ENCODE measurements around the gene SPINK4. TPM values are rescaled to one million over a fixed set of nuclear protein-coding genes. Genes with fewer than 3 reads are reported as not detected.

The SPINK4 gene
- total RNA-seq, 2 donors from 2014 or later, result not detected

DNA sequence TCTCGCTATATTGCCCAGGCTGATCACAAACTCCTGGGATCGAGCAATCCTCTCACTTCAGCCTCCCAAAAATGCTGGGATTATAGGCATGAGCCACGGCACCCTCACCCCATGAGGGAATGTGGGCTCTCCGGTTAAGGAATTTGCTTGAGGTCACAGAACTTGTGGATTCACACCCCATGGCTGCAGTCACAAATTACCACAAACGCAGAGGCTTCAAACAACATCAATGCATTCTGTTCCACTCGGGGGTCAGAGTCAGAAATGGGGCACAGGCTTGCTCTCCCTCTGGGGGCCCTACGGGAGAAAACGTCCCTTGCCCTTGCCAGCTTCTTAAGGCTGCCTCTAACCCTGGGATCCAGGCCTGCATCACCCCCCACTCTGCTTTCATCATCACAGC lies 12.2 kb upstream of the SPINK4 start:
- intact Hi-C loops (cut with DNase I), result no loop called here
- WGBS, 2 donors, result 63 to 82% methylated on average over 8 of the region's 8 CpGs
- TF ChIP-seq CTCF (IDR thresholded peaks at IDR 0.05) (no peak), POLR2A (IDR thresholded peaks at IDR 0.05) (no peak)
- H3K4me1 ChIP-seq, result peaks cover 10% of the 10 kb centered on the region
- no peaks in the 10 kb centered on the region for H3K9me3 ChIP-seq
- no peak for DNase-seq
- no peaks in the 10 kb centered on the region for H3K27me3 ChIP-seq
- H3K36me3 ChIP-seq (replicated peaks in 1 of 2; ENCODE audit: insufficient read depth in 1 of 2, low read depth in 2 of 2), result no peaks in the 10 kb centered on the region
- no peak overlapping the region for H3K4me3 ChIP-seq
- H3K27ac ChIP-seq, result no peak overlapping the region
- no peak for ATAC-seq

GRCh38 chr9:33228606-33229005 lies 11.4 kb upstream of the SPINK4 start:
- WGBS, 2 donors, result 46 to 56% methylated on average over 4 of the region's 4 CpGs

GRCh38 chr9:33229359-33230114 lies 10.4 kb upstream of the SPINK4 start:
- H3K36me3 ChIP-seq (replicated peaks in 1 of 2; ENCODE audit: insufficient read depth in 1 of 2, low read depth in 2 of 2), result no peaks in the 10 kb centered on the region
- peak in 5 of 7 experiments; percentile 6 to 64 (median 26) for TF ChIP-seq CTCF (IDR thresholded peaks at IDR 0.05)
- no peak for TF ChIP-seq POLR2A (IDR thresholded peaks at IDR 0.05)
- peak overlapping the region in 2 of 4 donors; percentile 33 to 35 for H3K27ac ChIP-seq
- intact Hi-C loops (cut with DNase I), result no loop called here
- DNase-seq (peak; percentile 59 to 97 (median 74)), ATAC-seq (peak; percentile 45)
- no peak overlapping the region for H3K4me3 ChIP-seq
- no peaks in the 10 kb centered on the region for H3K9me3 ChIP-seq
- no peaks in the 10 kb centered on the region for H3K27me3 ChIP-seq
- peaks cover 22% of the 10 kb centered on the region for H3K4me1 ChIP-seq
- WGBS, 2 donors, result 48 to 63% methylated on average over 9 of the region's 9 CpGs

More at GRCh38 chr9:33228606-33229005, 11.4 kb upstream of the SPINK4 start:
- H3K4me1 ChIP-seq, result peaks cover 12% of the 10 kb centered on the region
- H3K4me3 ChIP-seq, result no peak overlapping the region
- peak in 1 of 4 donors; percentile 32 for DNase-seq
- no peaks in the 10 kb centered on the region for H3K36me3 ChIP-seq (replicated peaks in 1 of 2; ENCODE audit: insufficient read depth in 1 of 2, low read depth in 2 of 2)
- intact Hi-C loops (cut with DNase I), result no loop called here
- ATAC-seq, result no peak
- H3K27me3 ChIP-seq, result no peaks in the 10 kb centered on the region
- H3K9me3 ChIP-seq, result no peaks in the 10 kb centered on the region
- TF ChIP-seq CTCF (IDR thresholded peaks at IDR 0.05) (no peak), POLR2A (IDR thresholded peaks at IDR 0.05) (no peak)
- no peak overlapping the region for H3K27ac ChIP-seq

DNA sequence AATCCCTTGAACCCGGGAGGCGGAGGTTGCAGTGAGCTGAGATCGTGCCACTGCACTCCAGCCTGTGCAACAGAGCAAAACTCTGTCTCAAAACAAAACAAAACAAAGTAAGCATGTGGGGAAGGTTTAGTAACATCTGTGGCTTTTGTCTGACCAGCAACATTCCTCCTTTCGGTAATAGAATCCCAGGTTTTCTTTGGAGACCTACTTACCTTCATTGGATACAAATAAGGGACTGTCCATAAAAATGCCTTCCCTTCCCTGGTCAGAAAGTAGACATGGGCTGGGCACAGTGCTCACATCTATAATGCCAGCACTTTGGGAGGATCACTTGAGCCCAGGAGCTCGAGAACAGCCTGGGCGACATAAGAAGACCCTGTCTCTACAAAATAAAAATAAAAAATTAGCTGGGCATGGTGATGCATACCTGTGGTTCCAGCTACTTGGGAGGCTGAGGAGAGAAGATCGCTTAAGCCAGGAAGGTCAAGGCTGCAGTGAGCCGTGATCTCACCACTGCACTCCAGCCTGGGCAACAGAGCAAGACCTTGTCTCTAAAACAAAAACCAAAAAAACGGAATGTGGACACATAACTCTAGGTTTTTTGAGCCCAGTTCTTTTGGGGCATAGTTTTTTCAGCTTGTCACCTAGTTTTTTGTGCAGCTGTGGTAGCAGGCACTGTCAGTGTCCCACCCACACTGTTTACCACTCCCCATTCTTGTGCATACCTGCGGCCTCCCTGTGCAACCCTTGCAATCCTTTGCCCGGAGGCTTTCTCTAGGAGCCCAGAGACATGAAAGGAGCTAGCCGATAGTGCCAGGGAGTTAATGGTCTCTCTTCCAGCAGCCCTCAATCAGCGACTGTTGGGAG lies 9.0 kb upstream of the SPINK4 start:
- DNase-seq (no peak), ATAC-seq (no peak)
- H3K4me3 ChIP-seq, result no peak overlapping the region
- no peaks in the 10 kb centered on the region for H3K36me3 ChIP-seq (replicated peaks in 1 of 2; ENCODE audit: insufficient read depth in 1 of 2, low read depth in 2 of 2)
- no peak for TF ChIP-seq CTCF (IDR thresholded peaks at IDR 0.05)
- TF ChIP-seq POLR2A (IDR thresholded peaks at IDR 0.05), result no peak
- peaks cover 20% of the 10 kb centered on the region for H3K4me1 ChIP-seq
- H3K27me3 ChIP-seq, result no peaks in the 10 kb centered on the region
- no peaks in the 10 kb centered on the region for H3K9me3 ChIP-seq
- WGBS, 2 donors, result 77 to 78% methylated on average over 13 of the region's 13 CpGs
- intact Hi-C loops (cut with DNase I), result no loop called here
- no peak overlapping the region for H3K27ac ChIP-seq
